H1 (cell line): Measurements from ENCODE around the gene DPP10.

Source experiments
- CHD2 ChIP-seq: IDR thresholded peaks from 2 replicates; pipeline ENCODE4 v1.6.1; 2012; ENCODE audit warnings: low read length, improper control_type of control experiment
- CTCF ChIP-seq, 3 experiments: IDR thresholded peaks; 1 replicate in 2 of 3; 2 replicates in 1 of 3; pipeline versions ENCODE4 v1.5.1 to v1.6.1; 2011; ENCODE audit warnings: low read length in 3 of 3, mild to moderate bottlenecking in 3 of 3, inconsistent platforms in 2 of 3, low read depth in 1 of 3, moderate library complexity in 1 of 3; ENCODE audit not compliant: insufficient read depth in 1 of 3; ENCODE audit errors: control extremely low read depth in 1 of 3
- EP300 ChIP-seq, 2 experiments: IDR thresholded peaks; 1 replicate in 1 of 2; 2 replicates in 1 of 2; pipeline ENCODE4 v1.6.1; 2011 to 2012; ENCODE audit warnings: low read depth in 2 of 2, low read length in 2 of 2, mild to moderate bottlenecking in 2 of 2, borderline replicate concordance in 1 of 2, inconsistent platforms in 1 of 2, moderate library complexity in 1 of 2
- HDAC6 ChIP-seq: IDR thresholded peaks from one replicate; pipeline ENCODE4 v1.7.1; 2012; ENCODE audit warnings: low read depth, mild to moderate bottlenecking, inconsistent platforms, low read length, moderate library complexity
- MAX ChIP-seq: IDR thresholded peaks from 2 replicates; pipeline ENCODE4 v1.6.1; 2012; ENCODE audit warnings: inconsistent platforms
- POLR2A ChIP-seq, 2 experiments: IDR thresholded peaks; 1 replicate in 1 of 2; 2 replicates in 1 of 2; pipeline ENCODE4 v1.6.1; 2011; ENCODE audit warnings: low read depth in 2 of 2, low read length in 2 of 2, mild to moderate bottlenecking in 2 of 2; ENCODE audit errors: control extremely low read depth in 1 of 2
- POLR2AphosphoS5 ChIP-seq: IDR thresholded peaks from 2 replicates; pipeline ENCODE4 v1.6.1; 2011; ENCODE audit warnings: low read depth, low read length
- RXRA ChIP-seq: IDR thresholded peaks from 2 replicates; pipeline ENCODE4 v1.6.1; 2011; ENCODE audit warnings: low read depth, mild to moderate bottlenecking, low read length, moderate library complexity; ENCODE audit not compliant: insufficient read depth
- SIX5 ChIP-seq: IDR thresholded peaks from 2 replicates; pipeline ENCODE4 v1.6.1; 2011; ENCODE audit warnings: mild to moderate bottlenecking, low read depth, low read length
- TF ChIP-seq, protein P1 (sequence below): IDR thresholded peaks from 2 replicates; pipeline ENCODE4 v1.6.1; 2012; ENCODE audit warnings: inconsistent platforms

- TF ChIP-seq POLR2AphosphoS5: no peak
- no peak for TF ChIP-seq CTCF (IDR thresholded peaks at IDR 0.05; ENCODE audit: control extremely low read depth in 1 of 3, insufficient read depth in 1 of 3, low read depth in 1 of 3, low read length in 3 of 3)
- no peak for TF ChIP-seq SIX5
- no peak for TF ChIP-seq CHD2
- TF ChIP-seq, protein P1, sequence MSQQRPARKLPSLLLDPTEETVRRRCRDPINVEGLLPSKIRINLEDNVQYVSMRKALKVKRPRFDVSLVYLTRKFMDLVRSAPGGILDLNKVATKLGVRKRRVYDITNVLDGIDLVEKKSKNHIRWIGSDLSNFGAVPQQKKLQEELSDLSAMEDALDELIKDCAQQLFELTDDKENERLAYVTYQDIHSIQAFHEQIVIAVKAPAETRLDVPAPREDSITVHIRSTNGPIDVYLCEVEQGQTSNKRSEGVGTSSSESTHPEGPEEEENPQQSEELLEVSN: no peak
- TF ChIP-seq POLR2A (IDR thresholded peaks at IDR 0.05; ENCODE audit: control extremely low read depth in 1 of 2, low read depth in 2 of 2, low read length in 2 of 2): no peak
- TF ChIP-seq MAX: no peak
- no peak for TF ChIP-seq EP300 (IDR thresholded peaks at IDR 0.05; ENCODE audit: borderline replicate concordance in 1 of 2, low read depth in 2 of 2, low read length in 2 of 2)
- no peak for TF ChIP-seq RXRA
- no peak for TF ChIP-seq HDAC6
Measured at GRCh38 chr2:114468343-114468742, 25.9 kb downstream of the DPP10 start.
